Fibroblast of lung (primary cell): ENCODE measurements around the gene SPON2. TPM values are rescaled to one million over a fixed set of nuclear protein-coding genes. Genes with fewer than 3 reads are reported as not detected.

Source experiments
- DNase-seq, 2 donors: peaks; one replicate each; pipeline versions ENCODE4 v3.0.0 to v3.0.0-alpha.2; 2010; ENCODE audit warnings: low read depth in 2 of 2
- H2AFZ ChIP-seq: 2 replicates; pipeline ENCODE4 v1.5.1; 2012; ENCODE audit warnings: low read length, control low read depth, inconsistent platforms
- H3K27ac ChIP-seq: 2 replicates; pipeline ENCODE4 v1.5.1; 2011; ENCODE audit warnings: low read length, control low read depth; ENCODE audit not compliant: insufficient read depth
- H3K27me3 ChIP-seq: 2 replicates; pipeline ENCODE4 v1.5.1; 2011; ENCODE audit warnings: mild to moderate bottlenecking, low read length; ENCODE audit not compliant: control insufficient read depth, insufficient read depth
- H3K36me3 ChIP-seq: 2 replicates; pipeline ENCODE4 v1.5.1; 2011; ENCODE audit warnings: low read length; ENCODE audit not compliant: control insufficient read depth, insufficient read depth
- H3K4me1 ChIP-seq: 2 replicates; pipeline ENCODE4 v1.5.1; 2011; ENCODE audit warnings: low read length; ENCODE audit not compliant: control insufficient read depth, insufficient read depth; ENCODE audit errors: extremely low read depth
- H3K4me2 ChIP-seq: 2 replicates; pipeline ENCODE4 v1.5.1; 2011; ENCODE audit warnings: low read length, control low read depth; ENCODE audit not compliant: insufficient read depth; ENCODE audit errors: extremely low read depth
- H3K4me3 ChIP-seq, 4 experiments: fragments of 200-600 bp in 1 of 4; sonication (generic) in 1 of 4; replicated peaks in 1 of 4; 2 replicates each; pipeline ENCODE4 v1.5.1; 2011 to 2016; ENCODE audit warnings: low read length in 4 of 4, low read depth in 3 of 4, mild to moderate bottlenecking in 3 of 4, control low read depth in 2 of 4, inconsistent platforms in 1 of 4, mixed read lengths in 1 of 4; ENCODE audit not compliant: insufficient read depth in 1 of 4; ENCODE audit errors: control extremely low read depth in 1 of 4
- H3K79me2 ChIP-seq: 2 replicates; pipeline ENCODE4 v1.5.1; 2012; ENCODE audit warnings: mild to moderate bottlenecking, low read length, inconsistent platforms; ENCODE audit not compliant: control insufficient read depth, insufficient read depth
- H3K9ac ChIP-seq: 2 replicates; pipeline ENCODE4 v1.5.1; 2011; ENCODE audit warnings: mild to moderate bottlenecking, low read length, control low read depth; ENCODE audit not compliant: insufficient read depth
- H3K9me3 ChIP-seq: 2 replicates; pipeline ENCODE4 v1.5.1; 2012; ENCODE audit warnings: low read depth, low read length; ENCODE audit not compliant: control insufficient read depth, insufficient read depth
- H4K20me1 ChIP-seq: 2 replicates; pipeline ENCODE4 v1.5.1; 2011; ENCODE audit warnings: low read length; ENCODE audit not compliant: control insufficient read depth, insufficient read depth; ENCODE audit errors: extremely low read depth
- EZH2 ChIP-seq: IDR thresholded peaks from 2 replicates; pipeline ENCODE4 v1.5.1; 2012; ENCODE audit warnings: low read length, control low read depth, mild to moderate bottlenecking; ENCODE audit errors: missing control alignments
- polyA plus RNA-seq, 2 donors: library from polyadenylated mRNA; depleted of rRNA in 1 of 2; stranded (reverse) in 1 of 2; unstranded in 1 of 2; fragments of >200 nt; gene quantifications; 2 replicates each; pipeline ENCODE4 v1.2.1, GENCODE V29; 2011 to 2012; ENCODE audit warnings: missing spikeins in 1 of 2
- total RNA-seq: library from RNA; depleted of rRNA; stranded (reverse); fragments of >200 nt; gene quantifications from 2 replicates; pipeline ENCODE4 v1.2.1, GENCODE V29; 2014
- TF ChIP-seq, protein P1 (sequence below), 2 donors: IDR thresholded peaks in 1 of 2; conservative IDR thresholded peaks in 1 of 2; 1 replicate in 1 of 2; 2 replicates in 1 of 2; pipeline ENCODE4 v1.5.1; 2011 to 2012; ENCODE audit warnings: low read length in 2 of 2, control low read depth in 1 of 2, inconsistent platforms in 1 of 2, low read depth in 1 of 2, mild to moderate bottlenecking in 1 of 2

Gene SPON2
- total and polyA plus RNA-seq, 2 donors (not counting 1 experiment from before 2014, with no cell fraction given), result 179 to 367 TPM

- no peak overlapping the region for H2AFZ ChIP-seq
- no peaks in the 10 kb centered on the region for H3K79me2 ChIP-seq
- no peak overlapping the region for H3K9ac ChIP-seq
- no peak for TF ChIP-seq EZH2
- TF ChIP-seq, protein P1, sequence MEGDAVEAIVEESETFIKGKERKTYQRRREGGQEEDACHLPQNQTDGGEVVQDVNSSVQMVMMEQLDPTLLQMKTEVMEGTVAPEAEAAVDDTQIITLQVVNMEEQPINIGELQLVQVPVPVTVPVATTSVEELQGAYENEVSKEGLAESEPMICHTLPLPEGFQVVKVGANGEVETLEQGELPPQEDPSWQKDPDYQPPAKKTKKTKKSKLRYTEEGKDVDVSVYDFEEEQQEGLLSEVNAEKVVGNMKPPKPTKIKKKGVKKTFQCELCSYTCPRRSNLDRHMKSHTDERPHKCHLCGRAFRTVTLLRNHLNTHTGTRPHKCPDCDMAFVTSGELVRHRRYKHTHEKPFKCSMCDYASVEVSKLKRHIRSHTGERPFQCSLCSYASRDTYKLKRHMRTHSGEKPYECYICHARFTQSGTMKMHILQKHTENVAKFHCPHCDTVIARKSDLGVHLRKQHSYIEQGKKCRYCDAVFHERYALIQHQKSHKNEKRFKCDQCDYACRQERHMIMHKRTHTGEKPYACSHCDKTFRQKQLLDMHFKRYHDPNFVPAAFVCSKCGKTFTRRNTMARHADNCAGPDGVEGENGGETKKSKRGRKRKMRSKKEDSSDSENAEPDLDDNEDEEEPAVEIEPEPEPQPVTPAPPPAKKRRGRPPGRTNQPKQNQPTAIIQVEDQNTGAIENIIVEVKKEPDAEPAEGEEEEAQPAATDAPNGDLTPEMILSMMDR (conservative IDR thresholded peaks at IDR 0.05 in 1 of 2, IDR thresholded peaks at IDR 0.05 in 1 of 2; ENCODE audit: low read depth in 1 of 2, low read length in 2 of 2), result no peak
- no peak overlapping the region for H3K4me3 ChIP-seq
- H3K27me3 ChIP-seq, result no peaks in the 10 kb centered on the region
- no peak overlapping the region for H3K4me2 ChIP-seq
- no peaks in the 10 kb centered on the region for H3K9me3 ChIP-seq
- peaks cover 8% of the 10 kb centered on the region for H3K36me3 ChIP-seq
- H4K20me1 ChIP-seq, result no peaks in the 10 kb centered on the region
- H3K4me1 ChIP-seq, result peaks cover 41% of the 10 kb centered on the region
- H3K27ac ChIP-seq, result no peak overlapping the region
- no peak for DNase-seq
Measured at GRCh38 chr4:1206299-1207156, 34.1 kb upstream of the SPON2 start.

DNA sequence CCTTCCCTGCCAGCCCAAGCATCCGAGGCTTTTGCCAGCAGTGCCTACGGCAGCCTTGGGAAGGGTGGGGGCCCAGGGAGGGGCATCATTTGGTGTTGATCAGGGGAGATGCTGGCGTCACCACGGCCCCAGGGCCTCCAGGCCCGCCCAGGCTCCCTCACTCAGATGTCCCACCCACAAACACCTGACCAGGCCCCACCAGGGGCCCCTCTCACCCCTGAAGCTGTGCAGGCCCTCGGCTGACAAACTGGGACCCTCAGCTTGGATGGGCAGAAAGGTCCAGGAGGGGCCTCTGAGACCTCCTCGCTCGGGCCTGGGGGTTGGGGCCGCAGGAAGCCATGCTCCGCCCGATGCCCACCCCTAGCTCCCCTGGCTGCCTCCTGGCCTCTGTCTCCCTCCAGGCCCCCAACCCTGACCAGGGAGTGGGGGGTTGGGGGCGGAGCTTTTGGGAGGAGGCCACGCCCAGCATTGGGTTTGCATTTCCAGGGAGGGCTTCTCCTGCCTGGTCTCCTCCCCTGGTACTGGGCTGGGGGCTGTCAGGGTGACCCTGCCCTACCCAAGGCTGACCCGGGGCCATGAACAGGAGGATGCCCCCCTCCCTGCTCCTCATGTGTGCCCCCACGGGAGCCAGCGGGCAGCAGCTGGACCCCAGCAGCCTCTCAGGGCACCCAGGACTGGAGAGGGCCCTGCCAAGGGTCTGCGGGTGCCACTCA is 33.4 kb upstream of the SPON2 start:
- H2AFZ ChIP-seq, result no peak overlapping the region
- H3K4me3 ChIP-seq, result no peak overlapping the region
- H3K9me3 ChIP-seq, result no peaks in the 10 kb centered on the region
- DNase-seq, result no peak
- H3K27ac ChIP-seq, result no peak overlapping the region
- H3K9ac ChIP-seq, result no peak overlapping the region
- no peak overlapping the region for H3K4me2 ChIP-seq
- no peaks in the 10 kb centered on the region for H3K27me3 ChIP-seq
- H3K79me2 ChIP-seq, result no peaks in the 10 kb centered on the region
- TF ChIP-seq, protein P1 (conservative IDR thresholded peaks at IDR 0.05 in 1 of 2, IDR thresholded peaks at IDR 0.05 in 1 of 2; ENCODE audit: low read depth in 1 of 2, low read length in 2 of 2), result no peak
- no peak for TF ChIP-seq EZH2
- peaks cover 46% of the 10 kb centered on the region for H3K4me1 ChIP-seq
- peaks cover 6% of the 10 kb centered on the region for H3K36me3 ChIP-seq
- H4K20me1 ChIP-seq, result no peaks in the 10 kb centered on the region

- Histone ChIP-seq H3K9ac (no peak overlapping the region), H3K36me3 (peaks cover 6% of the 10 kb centered on the region), H3K27ac (no peak overlapping the region), H3K79me2 (peaks cover 2% of the 10 kb centered on the region), H3K4me2 (no peak overlapping the region), H3K27me3 (no peaks in the 10 kb centered on the region), H2AFZ (no peak overlapping the region), H3K4me1 (peaks cover 42% of the 10 kb centered on the region), H3K4me3 (no peak overlapping the region), H3K9me3 (no peaks in the 10 kb centered on the region), H4K20me1 (no peaks in the 10 kb centered on the region)
- DNase-seq, result no peak
- TF ChIP-seq, protein P1 (conservative IDR thresholded peaks at IDR 0.05 in 1 of 2, IDR thresholded peaks at IDR 0.05 in 1 of 2; ENCODE audit: low read depth in 1 of 2, low read length in 2 of 2), result no peak
- TF ChIP-seq EZH2, result no peak
Measured at GRCh38 chr4:1204828-1205585, 32.6 kb upstream of the SPON2 start.
